Lower lobe of right lung (tissue), 2 donors: ENCODE results near the gene KRTAP4-4. TPM values are rescaled to one million over a fixed set of nuclear protein-coding genes. Genes with fewer than 3 reads are reported as not detected.
"Not testable (repeated sequence)": the region's sequence is repeated elsewhere in the genome, so short reads cannot be mapped to it uniquely, and the experiment has no call there.

Experiments used
- ATAC-seq, 2 donors: fragments of 200-7000 bp; cut with Tn5 transposase; one replicate each; pipeline ENCODE4 v1.9.1; 2020 to 2022; ENCODE audit warnings: mild to moderate bottlenecking in 2 of 2, moderate library complexity in 2 of 2
- DNase-seq: peaks from one replicate; pipeline ENCODE4 v3.0.0-alpha.2; 2020
- H3K27ac ChIP-seq: fragments of 200-600 bp; one replicate; pipeline ENCODE4 v1.8.0; 2022
- H3K27me3 ChIP-seq: fragments of 200-600 bp; one replicate; pipeline ENCODE4 v1.8.0; 2022; ENCODE audit warnings: low read depth
- H3K36me3 ChIP-seq: fragments of 200-600 bp; one replicate; pipeline ENCODE4 v1.8.0; 2022; ENCODE audit warnings: mild to moderate bottlenecking
- H3K4me1 ChIP-seq: fragments of 200-600 bp; one replicate; pipeline ENCODE4 v1.8.0; 2022
- H3K4me3 ChIP-seq: fragments of 200-600 bp; one replicate; pipeline ENCODE4 v1.8.0; 2022; ENCODE audit warnings: mild to moderate bottlenecking
- H3K9me3 ChIP-seq: fragments of 200-600 bp; one replicate; pipeline ENCODE4 v1.8.0; 2022
- intact Hi-C: fragments of 100-400 bp; cut with DNase I; formaldehyde crosslinking; loops from one replicate; pipeline ENCODE4 v1.11.0; 2022
- total RNA-seq: library from RNA; stranded (reverse); fragmentation: NEBNext Ultra II Directional; extraction: Animal tissue kit (Norgen Biotek cat#: 25700); gene quantifications from one replicate; pipeline ENCODE4 v1.2.1, GENCODE V29; 2021
- TF ChIP-seq, protein P1 (sequence below): fragments of 200-600 bp; IDR thresholded peaks from one replicate; pipeline ENCODE4 v1.8.0; 2022; ENCODE audit warnings: antibody characterized with exemption, mild to moderate bottlenecking
- donor health status: DM: no; HTN: yes; CAD: no; lungs with severe emphysema.

The KRTAP4-4 gene
- total RNA-seq, 1 donor from 2014 or later = not detected

DNA sequence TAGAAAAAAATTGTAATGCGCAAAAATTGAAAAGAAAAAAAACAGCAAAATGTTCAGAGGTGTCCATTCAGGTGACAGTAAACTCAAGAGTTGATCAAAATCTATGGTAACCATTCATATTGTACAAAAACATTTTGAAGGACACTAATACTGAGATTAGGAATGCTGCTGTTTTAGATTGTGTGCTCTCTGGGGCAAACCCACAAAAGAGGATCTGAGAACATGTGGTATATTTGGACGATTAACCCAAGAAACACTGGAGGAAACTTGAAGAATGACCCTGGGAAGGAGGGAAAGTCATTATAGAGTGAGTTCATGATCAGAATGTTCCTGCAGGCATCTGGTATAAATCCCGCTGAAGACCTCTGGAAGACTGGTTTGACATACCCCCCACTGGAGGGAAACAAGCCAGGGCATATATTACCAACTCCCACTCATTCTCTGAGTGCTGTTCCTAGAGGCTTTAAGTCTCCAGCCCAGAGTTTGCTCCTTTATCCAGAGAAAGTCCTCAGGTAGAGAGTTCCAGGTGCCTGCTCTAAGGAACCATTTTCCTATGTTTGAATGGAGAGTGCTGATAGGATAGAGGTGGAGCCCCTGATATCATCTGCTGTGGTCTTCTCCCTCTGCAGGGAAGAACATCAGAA is 16.3 kb upstream of the KRTAP4-4 start:
- TF ChIP-seq, protein P1, sequence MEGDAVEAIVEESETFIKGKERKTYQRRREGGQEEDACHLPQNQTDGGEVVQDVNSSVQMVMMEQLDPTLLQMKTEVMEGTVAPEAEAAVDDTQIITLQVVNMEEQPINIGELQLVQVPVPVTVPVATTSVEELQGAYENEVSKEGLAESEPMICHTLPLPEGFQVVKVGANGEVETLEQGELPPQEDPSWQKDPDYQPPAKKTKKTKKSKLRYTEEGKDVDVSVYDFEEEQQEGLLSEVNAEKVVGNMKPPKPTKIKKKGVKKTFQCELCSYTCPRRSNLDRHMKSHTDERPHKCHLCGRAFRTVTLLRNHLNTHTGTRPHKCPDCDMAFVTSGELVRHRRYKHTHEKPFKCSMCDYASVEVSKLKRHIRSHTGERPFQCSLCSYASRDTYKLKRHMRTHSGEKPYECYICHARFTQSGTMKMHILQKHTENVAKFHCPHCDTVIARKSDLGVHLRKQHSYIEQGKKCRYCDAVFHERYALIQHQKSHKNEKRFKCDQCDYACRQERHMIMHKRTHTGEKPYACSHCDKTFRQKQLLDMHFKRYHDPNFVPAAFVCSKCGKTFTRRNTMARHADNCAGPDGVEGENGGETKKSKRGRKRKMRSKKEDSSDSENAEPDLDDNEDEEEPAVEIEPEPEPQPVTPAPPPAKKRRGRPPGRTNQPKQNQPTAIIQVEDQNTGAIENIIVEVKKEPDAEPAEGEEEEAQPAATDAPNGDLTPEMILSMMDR = no peak
- ATAC-seq (no peak), DNase-seq (no peak)
- Histone ChIP-seq H3K4me1 (no peaks in the 10 kb centered on the region), H3K27ac (no peak overlapping the region), H3K9me3 (no peaks in the 10 kb centered on the region), H3K27me3 (no peaks in the 10 kb centered on the region), H3K4me3 (no peak overlapping the region), H3K36me3 (no peaks in the 10 kb centered on the region)
- intact Hi-C loops = no loop called here

DNA sequence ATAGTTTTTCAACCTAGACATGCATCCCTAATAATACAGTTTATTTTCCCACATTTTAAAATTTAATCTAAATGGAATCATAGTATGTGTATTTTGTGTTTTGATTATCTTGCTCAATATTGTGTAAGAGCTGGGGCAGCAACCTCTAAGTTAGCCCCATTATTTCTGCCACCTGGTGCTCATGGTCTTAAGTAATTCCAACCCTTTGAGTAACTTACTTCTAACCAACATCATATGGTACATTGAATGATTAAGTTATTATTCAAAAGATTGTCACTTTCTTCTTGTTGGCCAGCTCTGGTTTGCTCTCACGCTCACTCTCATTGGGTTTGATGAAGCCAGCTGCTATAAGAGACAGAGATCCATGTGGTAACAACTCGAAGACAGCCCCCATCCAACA is 11.3 kb upstream of the KRTAP4-4 start:
- Histone ChIP-seq H3K36me3 (no peaks in the 10 kb centered on the region), H3K4me1 (no peaks in the 10 kb centered on the region), H3K27me3 (no peaks in the 10 kb centered on the region), H3K9me3 (no peaks in the 10 kb centered on the region), H3K27ac (no peak overlapping the region), H3K4me3 (no peak overlapping the region)
- ATAC-seq = no peak
- intact Hi-C loops = no loop called here
- TF ChIP-seq, protein P1 = no peak
- DNase-seq = no peak

DNA sequence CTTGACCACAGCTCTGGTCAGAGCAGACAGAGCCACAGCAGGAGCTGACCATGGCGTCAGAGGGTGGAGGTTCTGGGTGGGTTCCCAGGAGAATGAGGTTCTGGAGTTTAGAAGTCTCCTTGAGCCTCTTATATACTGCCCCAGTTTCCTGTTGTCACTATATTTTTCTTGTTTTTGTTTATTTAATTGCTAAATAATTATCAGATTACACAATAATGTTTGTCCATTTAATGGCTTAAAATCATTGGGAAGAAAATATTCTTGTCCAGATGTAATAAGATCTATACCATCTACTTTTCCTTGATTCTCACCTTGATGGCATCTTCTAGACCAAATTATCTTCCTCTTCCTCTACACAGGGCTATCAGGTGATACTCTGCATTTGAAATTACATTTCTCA is 7.6 kb upstream of the KRTAP4-4 start, which contains the start of gene KRTAP4-3:
KRTAP4-3 (minus strand) TSS at position 101 of the 400 bp plus-strand sequence; CDS start at position 52, 49 bp downstream.
- DNase-seq (no peak), ATAC-seq (no peak)
- H3K9me3 ChIP-seq = no peaks in the 10 kb centered on the region
- intact Hi-C loops = no loop called here
- no peak within 1 kb of the TSS for H3K4me3 ChIP-seq
- TF ChIP-seq, protein P1 = no peak
- H3K36me3 ChIP-seq = no peaks in the 10 kb centered on the region
- peaks cover 3% of the 10 kb centered on the region for H3K27me3 ChIP-seq
- no peak within 1 kb of the TSS for H3K27ac ChIP-seq
- H3K4me1 ChIP-seq = no peaks in the 10 kb centered on the region

DNA sequence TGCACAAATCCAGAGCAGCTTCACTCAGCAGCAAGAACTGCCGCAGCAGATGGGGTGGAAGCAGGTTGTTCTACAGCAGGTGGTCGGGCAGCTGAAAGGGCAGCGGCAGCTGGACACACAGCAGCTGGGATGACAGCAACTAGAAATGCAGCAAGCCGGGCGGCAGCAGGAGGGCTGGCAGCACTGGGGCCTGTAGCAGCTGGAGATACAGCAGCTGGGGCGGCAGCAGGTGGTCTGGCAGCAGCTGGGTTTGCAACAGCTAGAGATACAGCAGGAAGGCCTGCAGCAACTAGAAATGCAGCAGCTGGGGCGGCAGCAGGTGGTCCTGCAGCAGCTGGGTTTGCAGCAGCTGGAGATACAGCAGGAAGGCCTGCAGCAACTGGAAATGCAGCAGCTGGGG is 7.0 kb upstream of the KRTAP4-4 start:
- Histone ChIP-seq H3K4me1 (no peaks in the 10 kb centered on the region), H3K4me3 (no peak overlapping the region), H3K27ac (no peak overlapping the region), H3K36me3 (no peaks in the 10 kb centered on the region), H3K27me3 (peaks cover 3% of the 10 kb centered on the region), H3K9me3 (no peaks in the 10 kb centered on the region)
- DNase-seq (no peak), ATAC-seq (no peak)
- TF ChIP-seq, protein P1 = no peak
- intact Hi-C loops = no loop called here

DNA sequence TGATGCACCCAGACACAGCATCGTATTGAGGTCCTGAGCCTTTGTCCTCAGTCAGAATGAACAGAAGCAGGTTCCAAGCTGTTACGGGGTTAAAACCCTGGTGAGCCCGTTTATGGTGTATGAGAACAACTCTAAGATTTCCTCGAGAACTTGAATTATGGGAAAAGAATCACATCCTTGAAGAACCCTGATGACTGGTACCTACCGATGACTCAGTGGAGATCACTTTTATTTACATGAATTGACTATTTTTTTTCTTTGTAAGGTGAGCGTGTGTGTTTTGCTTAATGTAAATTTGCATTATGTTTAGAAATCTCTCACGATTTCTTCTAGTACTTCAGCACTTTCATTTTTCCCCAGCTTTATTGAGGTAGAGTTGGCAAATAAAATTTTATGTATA is 3.3 kb upstream of the KRTAP4-4 start:
- H3K27me3 ChIP-seq = peaks cover 3% of the 10 kb centered on the region
- DNase-seq (no peak), ATAC-seq (no peak)
- H3K9me3 ChIP-seq = no peaks in the 10 kb centered on the region
- no peaks in the 10 kb centered on the region for H3K4me1 ChIP-seq
- intact Hi-C loops = no loop called here
- H3K36me3 ChIP-seq = no peaks in the 10 kb centered on the region
- TF ChIP-seq, protein P1 = no peak
- H3K27ac ChIP-seq = no peak overlapping the region
- no peak overlapping the region for H3K4me3 ChIP-seq

DNA sequence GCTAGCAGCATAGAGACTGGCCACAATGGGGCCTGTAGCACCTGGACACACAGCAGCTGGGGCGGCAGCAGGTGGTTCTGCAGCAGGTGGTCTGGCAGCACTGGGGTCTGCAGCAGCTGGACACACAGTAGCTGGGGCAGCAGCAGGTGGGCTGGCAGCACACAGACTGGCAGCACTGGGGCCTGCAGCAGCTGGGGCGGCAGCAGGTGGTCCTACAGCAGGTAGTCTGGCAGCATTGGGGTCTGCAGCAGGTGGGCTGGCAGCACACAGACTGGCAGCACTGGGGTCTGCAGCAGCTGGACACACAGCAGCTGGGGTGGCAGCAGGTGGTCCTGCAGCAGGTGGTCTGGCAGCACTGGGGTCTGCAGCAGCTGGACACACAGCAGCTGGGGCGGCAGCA is 358 bp downstream of the KRTAP4-4 start:
- H3K4me1 ChIP-seq, H3K36me3 ChIP-seq, H3K9me3 ChIP-seq, H3K27ac ChIP-seq, DNase-seq, intact Hi-C loops, H3K27me3 ChIP-seq, H3K4me3 ChIP-seq, ATAC-seq: not testable (repeated sequence)
